Stimulated activated CD8-positive, alpha-beta memory T cell treated with anti-CD3 and anti-CD28 coated beads, Interleukin-15, amount 100 ng/mL, for 1 hour (primary cell): ENCODE measurements around the gene CHDH.

Source experiments
- DNase-seq: peaks from one replicate; pipeline ENCODE4 v3.0.0-alpha.2; 2020; ENCODE audit warnings: low read depth

CHDH gene

GRCh38 chr3:53789459-53789858, 56.8 kb downstream of the CHDH start:
- DNase-seq = no peak

- no peak for DNase-seq
Observed at GRCh38 chr3:53788038-53788437, 58.2 kb downstream of the CHDH start.

DNA sequence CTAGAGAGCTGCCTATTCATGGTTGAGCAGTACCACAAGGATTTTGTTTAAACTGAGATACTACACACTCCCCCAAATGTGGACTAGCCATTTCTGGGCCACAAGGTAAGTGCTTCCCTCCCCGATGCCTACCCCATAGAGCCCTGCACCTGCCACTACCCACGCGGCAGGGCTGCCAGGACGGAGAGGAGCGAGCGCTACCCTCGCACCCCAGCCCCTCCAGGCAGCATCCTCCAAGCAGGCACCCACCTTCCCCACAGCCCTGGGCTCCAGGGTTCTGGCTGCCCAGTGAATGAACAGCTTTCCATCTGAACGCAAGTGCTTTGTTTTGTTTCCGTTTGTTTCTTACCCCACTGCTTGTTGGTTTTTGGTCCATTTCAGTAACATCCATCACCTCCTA, 59.2 kb downstream of the CHDH start:
- no peak for DNase-seq

DNA sequence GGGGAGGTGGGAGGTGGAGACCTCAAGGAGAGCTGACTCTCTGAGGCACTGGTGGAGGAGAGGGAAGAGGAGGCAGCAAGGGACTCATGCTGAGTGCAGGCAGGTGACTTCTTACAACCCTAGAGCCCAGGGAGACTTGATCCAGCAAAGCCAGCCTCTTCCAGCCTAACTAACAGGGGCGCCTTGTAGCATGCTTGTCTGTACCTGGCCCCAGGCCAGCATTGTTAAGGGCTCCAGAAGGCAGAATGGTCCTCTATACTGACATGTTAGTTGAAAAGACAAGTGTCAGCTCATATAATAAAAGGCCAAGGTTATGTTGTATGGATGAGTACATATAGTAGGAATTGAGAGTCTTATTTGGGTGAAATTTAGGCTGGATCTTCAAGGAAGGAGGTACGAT, 65.4 kb downstream of the CHDH start:
- DNase-seq = no peak

DNA sequence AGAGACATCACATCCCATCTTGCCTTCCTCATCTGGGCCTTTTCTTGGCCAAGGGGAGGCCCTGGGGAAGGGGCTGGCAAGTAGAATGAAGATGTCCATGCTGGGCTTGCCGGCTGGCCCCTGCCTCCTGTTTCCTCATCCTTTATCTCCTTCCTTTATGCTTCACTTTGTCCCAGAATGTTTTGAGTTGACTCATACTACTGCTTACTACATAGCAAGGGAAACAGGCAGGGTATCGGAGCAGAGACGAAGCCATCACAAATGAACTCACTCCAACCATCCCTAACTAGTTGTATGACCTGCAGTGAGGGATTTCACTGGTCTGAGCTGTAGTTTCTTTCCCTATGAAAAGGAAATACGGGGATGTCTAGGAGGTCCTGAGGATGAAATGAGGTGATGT, 66.0 kb downstream of the CHDH start:
- no peak for DNase-seq

DNA sequence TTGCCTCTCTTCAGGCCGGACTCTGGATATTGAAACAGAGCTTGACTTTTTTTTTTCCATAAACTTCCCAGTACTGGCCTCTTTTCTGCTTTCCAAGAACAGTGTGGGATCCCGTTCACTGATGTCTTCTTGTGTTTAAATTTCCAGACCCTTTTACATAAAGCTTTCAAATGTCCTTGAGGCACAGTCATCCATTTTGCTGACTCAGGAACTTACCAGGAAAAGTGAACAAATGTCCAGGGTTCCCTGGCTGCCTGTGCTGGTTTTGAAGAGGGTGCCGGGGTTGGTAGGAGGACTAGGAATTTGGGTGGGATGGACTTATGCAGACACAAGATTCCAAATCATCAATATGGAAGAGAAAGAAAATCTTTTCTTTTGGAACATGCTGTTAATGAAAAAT, 68.1 kb downstream of the CHDH start:
- DNase-seq = no peak

DNA sequence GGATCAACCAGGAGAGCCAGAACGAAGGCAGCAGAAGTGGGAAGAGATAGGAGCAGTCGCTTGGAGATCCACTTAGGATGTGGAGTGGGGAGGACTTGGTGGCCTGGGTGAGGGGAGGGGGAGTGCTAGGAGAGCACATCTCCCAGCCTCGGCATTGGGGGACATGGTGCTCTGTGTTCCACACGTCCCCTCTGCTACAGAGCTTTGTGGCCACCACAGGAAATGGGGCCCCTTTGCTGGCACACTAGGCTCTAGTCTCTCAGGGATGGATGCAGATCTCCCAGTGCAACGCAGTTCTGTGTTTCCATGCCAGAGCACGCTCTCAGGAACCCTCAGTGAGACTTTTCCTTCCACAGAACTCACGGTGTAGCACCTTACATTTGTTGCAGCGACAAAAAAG, 68.8 kb downstream of the CHDH start:
- DNase-seq = no peak

- DNase-seq = no peak
Observed at GRCh38 chr3:53776494-53777101, 69.6 kb downstream of the CHDH start.

- no peak for DNase-seq
Observed at GRCh38 chr3:53775834-53776251, 70.4 kb downstream of the CHDH start.

DNA sequence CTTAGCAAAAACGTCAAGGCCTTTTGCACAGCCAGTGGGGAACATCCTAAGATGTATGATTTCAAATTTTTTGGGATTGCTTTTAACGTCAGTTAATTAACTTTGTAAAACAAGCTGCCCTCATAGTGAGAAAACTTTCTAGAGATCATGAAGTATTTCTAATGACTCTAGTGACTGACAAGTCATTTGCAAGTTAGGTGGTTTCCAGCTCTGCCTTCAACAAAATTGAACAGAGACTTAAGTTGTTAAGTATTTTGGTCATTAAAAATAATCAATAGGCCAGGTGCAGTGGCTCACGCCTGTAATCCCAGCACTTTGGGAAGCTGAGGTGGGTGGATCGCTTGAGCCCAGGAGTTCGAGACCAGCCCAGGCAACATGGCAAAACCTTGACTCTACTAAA, 71.2 kb downstream of the CHDH start:
- no peak for DNase-seq

GRCh38 chr3:53774414-53774813, 71.8 kb downstream of the CHDH start:
- DNase-seq = no peak

DNA sequence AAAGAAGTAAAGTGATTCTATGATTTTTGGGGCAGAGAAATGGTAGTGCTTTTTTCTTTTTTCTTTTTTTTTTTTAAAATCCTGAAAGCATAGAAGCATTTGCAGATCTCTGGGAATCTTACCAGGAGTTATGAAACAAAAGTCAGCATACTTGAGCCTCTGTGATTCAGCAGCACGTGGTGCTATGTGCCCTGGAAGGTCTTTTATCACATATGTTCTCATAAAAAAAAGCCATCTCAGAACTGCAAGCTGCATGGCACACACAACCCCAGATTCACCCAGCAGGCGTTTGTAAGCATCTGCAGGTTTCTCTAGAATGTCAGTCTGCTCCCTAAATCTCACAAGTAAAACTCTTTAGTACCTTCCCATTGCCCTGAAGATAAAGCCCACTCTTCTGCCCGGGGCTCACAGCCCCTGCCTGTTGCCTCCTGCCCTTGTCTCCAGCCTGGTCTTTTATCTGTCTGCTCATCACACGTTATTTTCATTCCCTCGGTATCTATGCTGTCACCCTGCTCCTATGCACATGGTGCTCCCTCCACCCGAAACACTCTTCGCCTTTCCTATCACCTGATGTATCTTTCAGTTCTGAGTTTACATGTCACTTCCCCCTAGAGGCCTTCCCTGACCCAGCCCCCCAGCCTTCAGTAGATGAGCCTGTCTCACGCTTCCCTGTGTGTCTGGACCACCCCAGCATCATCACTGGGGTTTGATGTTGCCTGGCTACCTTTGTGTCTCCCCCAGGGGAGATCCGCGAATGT, 72.4 kb downstream of the CHDH start:
- DNase-seq = no peak

- no peak for DNase-seq
Observed at GRCh38 chr3:53773021-53773436, 73.2 kb downstream of the CHDH start.

DNA sequence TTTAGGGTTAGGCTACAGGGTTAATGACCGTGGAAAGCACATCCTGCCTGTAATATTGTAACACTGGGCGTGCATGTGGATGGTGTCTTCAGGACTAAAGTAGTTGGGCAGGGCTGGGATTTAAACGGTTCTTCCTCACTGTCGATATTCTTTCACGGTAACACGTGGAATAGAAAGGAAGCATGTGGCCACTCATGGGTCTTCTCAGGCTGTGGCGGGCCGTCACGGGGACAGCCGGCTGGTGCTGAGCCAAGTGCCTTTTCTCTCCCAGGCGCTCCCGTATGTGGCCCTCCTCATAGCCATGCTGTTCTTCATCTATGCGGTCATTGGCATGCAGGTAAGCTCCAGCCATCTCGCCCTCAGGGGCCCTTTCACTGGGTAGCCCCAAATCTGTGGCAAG, 73.7 kb downstream of the CHDH start:
- no peak for DNase-seq

DNA sequence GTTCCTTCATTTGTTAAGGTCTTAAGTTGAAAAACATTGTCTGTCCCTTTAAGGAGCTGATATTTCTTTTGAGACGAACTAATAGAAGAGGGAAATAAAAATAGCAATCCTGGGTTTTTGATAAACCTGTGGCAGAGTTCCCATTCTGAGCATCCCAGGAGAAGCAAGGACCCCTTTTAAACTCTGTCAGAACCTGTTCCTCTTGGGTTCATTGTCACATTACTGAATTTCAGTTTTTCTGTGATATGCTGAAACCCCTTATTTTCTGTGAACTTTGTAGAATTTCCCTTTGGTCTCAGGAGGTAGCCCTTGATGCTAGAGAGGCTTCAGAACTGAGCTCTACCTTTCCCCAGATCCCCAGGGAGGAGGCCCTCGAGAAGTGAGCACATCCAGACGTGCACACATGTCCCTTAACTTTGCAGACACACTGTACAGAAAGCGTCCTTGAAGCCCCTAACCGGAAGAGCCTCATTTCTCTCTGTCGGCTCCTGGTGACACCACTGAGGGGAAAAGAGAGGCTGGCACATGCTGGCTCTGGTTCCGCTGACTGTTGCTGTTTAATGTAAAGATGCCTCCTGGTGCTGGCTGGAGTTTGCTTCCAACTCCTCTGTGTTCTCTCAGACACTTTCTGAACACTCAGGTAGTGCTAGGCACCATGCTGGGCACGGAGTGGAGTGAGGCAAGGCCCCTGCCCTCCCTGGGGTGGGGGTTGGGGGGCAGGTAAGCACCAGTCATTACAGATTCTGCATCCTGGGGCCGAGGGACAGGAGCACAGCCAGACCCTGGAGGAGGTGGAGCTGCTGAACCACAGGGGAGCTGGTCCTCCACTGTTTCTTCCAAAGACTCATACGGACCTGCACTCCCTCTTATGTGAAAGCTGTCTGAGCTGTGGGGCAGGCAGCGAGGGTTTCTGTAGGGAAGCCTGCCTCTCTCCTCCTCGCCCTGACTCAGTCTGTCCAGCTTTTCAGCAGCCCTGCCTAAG, 77.5 kb downstream of the CHDH start:
- DNase-seq = no peak

DNA sequence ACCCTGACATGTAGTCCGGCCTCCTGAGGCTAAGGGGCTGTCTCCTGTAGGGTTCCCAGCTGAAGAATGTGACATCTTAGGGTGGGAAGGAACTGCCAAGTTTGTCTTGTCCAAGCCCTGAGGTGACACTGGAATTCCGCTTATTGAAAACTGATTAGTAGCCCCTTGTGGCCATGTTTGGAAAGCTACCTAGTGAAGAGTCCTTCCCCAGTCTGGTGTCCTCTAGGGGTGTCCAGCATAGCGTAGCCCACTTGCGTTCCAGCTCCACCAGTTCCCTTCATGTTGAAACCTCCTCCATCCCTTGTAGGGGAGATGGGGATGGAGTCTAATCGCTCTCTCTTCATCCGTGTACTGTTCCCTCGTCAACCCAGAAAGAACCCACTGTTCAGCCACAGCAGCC, 79.5 kb downstream of the CHDH start:
- DNase-seq = no peak

DNA sequence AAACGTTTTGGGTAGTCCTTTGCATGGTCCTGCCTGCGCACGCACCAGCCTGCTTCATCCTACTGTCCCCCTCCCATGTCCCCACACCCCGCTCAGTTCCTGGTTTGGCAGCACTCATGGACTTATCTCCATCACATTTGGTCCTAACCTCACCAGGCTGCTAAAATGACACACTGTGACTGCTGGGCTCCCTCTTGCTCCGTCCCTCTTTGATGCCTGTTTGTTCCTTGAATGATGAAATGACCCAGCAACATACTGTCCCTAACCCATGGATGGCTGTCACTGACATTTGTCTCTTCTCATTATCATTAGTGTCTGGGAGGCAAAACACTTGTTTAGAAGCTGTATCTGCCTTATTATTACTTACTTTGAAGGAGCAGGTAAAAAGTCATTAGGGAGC, 80.5 kb downstream of the CHDH start:
- DNase-seq = no peak

GRCh38 chr3:53764026-53764775, 82.0 kb downstream of the CHDH start:
- no peak for DNase-seq

- DNase-seq = no peak
Observed at GRCh38 chr3:53763353-53763752, 82.9 kb downstream of the CHDH start.
